GM18502 (cell line): ENCODE results near the gene RETREG1.
A peak's percentile ranks its signal among the peaks of the same experiment; 100 is the strongest.

Experiments
- ATAC-seq: cut with Tn5 transposase; IDR thresholded peaks from one replicate; pipeline ENCODE4 v1.9.1; 2021; ENCODE audit warnings: mild to moderate bottlenecking; ENCODE audit not compliant: unreplicated experiment, poor library complexity

The RETREG1 gene

DNA sequence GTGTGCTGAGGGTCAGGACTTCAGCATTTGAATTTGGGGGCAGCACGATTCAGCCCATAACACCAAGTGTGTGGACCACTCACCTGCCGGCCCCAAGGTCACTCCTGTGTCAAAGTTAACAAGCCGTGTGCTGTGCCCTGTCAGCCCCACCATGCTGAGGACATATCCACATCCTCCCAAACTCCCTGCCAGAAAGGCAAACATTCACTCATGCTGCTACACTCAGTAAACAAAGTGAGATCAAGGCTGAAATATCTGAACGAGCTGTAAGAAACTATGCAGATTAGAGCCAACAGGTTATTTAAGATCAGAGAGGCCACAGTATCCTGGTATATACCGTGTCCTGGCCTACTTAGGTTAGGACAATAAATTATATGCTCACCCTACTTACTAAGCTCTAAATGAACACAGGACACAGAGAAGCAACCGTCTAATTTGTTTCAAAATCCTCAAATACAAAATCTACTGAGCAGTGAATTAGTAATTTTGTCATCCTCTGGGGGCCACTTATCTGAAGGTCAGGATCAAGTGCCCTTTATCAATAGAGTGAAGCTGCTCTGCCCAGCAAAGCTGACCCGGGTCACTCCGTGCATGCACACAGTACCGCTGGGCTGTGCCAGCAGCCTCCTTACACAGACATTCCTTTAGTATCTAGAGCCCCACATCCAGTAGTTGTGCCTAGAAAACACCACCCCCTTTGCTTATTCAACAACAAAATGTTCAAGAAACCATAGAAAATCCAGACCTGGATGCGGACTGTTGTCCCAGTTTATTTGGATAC, 28.2 kb downstream of the RETREG1 start:
- ATAC-seq: no peak

DNA sequence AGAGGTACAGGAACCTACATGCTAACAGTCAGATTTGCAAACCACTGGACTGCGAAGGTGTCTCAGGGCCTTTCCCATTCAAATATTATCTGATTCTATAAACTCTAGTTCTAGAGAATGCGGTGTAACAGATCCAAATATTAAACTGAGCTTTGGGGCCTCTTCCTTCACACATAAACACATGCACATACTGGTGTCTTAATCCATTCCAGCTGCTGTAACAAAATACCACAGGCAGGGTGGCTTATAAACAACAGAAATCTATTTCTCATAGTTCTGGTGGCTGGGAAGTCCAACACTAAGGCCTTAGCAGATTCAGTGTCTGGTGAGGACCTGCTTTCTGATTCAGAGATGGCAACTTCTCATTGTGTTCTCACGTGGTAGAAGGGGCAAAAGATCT, 30.2 kb downstream of the RETREG1 start:
- ATAC-seq: no peak

DNA sequence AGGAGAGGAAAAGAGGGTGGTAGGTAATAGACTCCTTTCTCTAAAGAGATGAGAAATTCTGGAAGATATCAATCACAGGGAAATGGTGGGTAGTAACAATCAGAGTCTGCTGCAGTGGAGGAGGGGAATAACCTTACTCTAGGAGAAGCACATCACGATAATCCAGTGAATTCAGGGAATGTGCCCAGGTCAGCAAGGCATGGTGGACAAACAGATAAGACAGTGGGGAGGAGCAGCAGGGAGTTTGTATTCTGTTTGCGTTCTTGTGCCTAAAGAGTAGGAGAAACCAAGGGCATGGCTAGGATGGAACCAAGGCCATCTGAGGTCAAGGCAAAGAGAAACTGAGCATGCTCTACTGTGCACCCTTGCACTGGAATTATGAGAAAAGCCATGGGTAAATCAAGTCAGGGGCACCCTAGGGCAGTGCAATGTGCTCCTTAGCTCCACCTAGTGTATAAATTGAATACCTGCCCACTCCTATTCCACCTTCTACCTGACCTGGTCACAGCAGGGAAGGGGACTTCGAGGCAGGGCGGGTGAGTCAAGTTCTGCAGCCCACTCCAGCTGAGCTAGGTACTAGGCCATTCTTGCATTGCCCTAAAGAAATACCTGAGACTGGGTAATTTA, 31.6 kb downstream of the RETREG1 start:
- ATAC-seq: peak; percentile 57

DNA sequence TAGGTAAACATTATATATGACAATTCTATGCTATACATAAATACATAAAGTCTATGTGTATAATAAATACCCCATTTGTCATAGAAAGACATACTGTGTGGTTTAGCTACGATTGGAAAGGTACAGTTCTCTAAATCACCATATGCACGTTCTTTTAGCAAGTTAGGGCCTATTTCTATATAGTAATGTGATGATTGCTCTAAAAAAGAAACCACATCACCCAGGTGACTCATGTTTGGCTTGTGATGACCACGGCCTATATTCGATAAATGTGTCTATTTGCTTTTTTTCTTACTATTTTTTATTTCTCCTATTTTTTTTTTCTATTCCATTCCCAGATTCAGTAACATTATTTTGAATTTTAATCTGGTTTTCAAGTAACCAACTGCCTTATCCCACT, 34.7 kb downstream of the RETREG1 start:
- no peak for ATAC-seq

DNA sequence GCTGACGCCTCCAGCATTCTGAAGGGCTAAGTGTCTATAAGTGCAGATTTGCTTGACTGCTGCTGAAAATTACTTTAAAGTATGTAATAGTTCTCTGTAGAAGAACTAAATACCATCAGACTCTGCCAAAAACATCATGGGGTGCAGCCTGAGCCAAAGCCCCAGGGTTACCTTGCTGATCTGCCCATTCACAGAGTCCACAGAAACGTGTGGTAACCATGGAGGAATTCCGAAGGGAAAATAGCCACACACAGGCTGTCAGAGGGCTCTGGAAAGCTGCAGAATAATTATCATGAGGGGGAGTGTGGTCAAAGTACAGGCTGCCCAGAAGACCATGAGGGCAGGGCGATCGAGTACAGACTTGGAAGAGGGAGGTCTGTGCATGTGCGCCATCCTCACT, 36.4 kb downstream of the RETREG1 start:
- ATAC-seq: no peak

DNA sequence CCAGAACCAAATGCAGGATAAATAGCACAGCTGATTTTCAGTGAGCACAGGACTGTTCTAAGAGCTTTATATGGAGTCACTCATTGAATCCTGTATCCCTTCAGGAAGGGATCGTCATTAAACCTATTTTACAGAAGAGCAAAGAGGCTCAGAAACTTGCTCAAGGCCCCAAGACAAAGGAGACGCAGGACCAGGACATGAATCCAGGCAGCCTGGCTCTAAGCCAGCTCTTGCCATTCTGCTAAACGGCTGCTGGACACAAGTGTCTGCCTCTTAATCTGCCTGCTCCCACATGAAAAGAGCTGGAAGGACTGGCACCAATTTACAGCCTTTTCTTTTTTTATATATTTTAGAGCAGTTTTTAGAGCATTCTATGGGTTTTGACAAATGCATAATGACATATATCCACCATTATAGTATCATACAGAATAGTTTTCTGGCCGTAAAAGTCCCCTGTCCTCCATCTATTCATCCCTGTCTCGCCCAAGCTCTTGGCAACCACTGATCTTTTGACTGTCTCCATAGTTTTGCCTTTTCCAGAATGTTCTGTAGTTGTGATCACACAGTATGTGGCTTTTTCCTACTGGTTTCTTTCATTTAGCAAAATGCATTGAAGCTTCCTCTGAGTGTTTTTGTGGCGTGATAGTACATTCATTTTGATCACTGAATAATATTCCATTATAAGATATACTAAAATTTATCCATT, 37.5 kb downstream of the RETREG1 start:
- no peak for ATAC-seq

DNA sequence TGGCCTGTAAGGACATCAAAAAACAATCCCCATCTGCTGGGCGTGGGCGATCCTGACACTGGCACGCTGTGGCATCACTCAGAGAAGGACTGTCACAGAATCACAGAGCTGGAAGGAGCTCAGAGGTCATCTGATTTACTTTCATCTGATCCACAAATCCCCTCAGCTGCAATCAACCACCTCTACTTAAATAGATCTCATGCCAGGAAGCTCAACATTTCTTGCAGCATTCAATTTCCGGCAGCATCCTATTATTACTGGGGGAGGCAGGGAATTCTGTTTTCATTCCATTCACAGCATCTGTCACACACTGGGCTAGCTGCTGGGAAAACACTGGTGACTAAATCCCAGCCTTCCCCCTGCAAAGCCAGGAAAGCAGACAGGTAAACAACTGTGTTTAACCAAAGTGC, 38.3 kb downstream of the RETREG1 start:
- ATAC-seq: no peak

DNA sequence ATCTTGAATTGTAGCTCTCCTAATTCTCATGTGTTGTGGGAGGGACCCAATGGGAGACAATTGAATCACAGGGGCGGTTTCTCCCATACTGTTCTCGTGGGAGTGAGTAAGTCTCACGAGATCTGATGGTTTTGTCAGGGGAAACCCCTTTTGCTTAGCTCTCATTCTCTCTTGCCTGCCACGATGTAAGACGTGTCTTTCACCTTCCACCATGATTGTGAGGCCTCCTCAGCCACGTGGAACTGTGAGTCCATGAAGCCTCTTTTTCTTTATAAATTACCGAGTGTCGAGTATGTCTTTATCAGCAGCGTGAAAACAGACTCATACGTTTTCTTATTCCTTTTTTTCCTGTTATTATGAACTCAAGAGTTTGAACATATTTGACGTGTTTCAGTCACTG, 39.1 kb downstream of the RETREG1 start:
- ATAC-seq: no peak

DNA sequence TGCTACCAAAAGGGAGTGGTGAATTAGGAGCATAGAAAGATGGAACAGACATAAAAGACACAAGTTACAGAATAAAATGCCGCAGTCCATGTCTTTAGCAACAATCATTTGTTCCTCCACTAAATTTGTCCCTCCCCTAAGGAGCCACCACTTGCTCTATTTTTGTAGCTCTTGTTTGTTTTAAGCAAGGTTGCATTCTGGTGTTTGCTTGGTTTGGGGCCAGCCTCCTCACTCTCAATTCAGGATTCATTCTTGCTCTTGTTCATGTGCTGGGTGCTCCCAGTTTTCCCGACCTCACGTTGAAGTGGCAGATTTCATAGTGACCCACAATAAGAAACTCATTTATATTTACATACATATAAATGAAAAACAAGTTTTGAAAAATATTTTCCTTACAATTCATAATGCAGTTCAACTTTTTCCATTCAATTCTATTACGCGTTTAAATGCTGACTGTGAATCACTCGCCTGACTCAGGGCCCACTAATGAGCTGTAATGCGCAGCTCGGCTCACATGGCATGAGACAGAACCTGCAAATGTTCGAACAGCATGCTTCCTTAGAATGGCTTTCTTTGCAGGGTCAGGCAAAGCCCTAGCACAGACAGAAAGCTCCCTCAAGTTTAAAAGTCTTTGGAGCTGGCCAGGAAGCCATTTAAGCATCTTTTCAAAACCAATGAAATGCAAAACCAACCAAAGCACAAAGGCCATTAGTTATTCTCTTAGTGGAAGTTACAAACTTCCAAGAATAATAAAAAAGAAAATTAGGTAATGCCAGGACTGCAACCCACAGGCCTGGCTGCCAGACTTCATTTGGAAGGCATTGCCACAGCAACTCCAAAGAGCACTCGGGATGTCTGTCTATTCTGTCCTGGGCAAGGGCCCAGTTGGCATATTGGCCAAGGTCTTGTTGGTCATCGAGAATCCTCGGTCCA, 41.7 kb downstream of the RETREG1 start:
- ATAC-seq: no peak

DNA sequence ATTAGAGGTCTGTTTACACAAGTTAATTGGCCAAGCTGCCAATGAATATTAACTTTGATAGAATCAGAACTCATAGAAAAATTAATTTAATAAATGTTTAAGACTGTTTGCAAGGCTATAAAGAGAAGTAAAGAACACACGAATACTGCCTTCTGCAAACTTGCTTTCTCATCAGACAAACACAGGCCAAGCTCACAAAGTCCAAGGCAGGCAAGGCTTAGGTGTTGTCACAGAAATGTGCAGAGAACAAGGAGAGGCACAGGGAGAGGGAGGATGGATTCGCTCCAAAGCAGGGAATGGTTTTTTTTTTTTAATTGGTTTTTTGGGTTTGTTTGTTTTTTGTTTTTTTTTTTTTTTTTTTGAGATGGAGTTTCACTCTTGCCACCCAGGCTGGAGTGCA, 43.4 kb downstream of the RETREG1 start:
- ATAC-seq: no peak

DNA sequence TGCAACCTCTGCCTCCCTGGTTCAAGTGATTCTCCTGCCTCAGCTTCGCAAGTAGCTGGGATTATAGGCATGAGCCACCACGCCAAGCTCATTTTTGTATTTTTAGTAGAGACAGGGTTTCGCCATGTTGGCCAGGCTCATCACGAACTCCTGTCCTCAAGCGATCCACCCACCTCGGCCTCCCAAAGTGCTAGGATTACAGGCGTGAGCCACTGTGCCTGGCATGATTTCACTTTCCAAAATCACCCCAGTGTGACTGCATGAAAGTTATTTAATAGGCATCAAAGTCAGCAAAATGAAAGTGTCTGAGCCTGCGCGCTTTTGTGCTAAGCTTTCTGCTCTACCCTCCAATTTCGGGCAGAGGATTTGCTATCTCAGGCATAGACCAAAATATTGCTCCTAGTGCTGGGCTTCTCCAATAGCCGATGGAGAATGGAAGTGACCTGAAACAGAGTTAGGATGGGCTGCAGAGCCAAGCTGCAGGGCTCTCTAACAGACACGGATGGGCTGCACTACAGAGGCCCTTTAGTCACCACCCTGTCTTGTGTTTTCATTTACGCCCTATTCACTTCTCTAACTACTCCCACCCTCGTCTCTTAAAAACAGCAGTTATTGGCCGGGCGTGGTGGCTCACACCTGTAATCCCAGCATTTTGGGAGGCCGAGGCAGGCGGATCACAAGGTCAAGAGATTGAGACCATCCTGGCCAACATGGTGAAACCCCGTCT, 44.3 kb downstream of the RETREG1 start:
- ATAC-seq: no peak

DNA sequence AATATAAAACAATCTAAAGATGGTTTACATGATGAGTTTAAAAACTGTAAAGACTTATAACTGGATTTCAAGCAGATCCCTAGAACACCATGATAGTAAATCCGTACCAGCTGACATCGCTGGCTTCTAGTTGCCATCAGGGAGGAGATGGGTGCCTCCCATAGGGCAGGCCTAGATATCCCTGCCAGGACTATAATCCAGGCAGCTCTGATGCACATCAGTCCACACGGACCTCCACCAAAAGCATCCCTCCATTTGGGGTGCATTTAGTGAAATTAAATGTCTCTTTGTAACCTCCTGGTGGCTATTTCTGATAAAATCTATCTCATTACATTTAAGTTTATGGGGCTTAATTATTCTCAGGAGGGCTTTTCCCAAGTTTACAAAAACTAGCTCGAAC, 45.8 kb downstream of the RETREG1 start:
- no peak for ATAC-seq

DNA sequence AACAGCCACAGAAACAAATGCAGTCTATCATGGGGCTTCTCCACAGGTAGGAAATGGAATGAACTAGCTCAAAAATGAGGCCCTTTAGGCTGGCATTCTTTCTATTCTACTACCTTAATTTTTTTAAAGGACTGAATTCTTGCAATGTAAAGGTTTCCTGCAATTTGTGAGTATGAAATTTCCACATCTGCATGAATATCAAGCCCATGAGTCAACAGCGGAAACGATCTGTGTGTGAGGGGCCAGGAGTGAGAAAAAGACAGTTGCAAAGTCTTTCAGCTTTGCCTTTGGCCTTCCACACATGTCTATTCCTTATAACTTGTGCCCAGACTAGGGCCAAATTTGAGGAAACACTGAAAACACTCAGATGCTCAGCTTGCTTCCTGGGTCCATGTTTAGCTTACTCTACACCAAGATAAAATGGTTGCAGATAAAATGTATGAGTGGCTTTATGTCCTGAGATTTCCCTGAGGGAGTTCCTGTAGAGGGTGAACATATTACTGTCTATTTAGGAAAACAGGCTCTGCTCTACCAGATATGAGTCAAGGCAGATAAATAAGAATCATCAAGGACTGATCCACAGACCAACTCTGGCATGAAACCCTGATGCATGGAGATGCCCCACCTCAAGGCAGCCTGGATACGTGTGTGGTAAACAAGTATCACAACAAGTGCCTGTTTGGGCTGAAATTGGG, 46.5 kb downstream of the RETREG1 start:
- ATAC-seq: no peak

DNA sequence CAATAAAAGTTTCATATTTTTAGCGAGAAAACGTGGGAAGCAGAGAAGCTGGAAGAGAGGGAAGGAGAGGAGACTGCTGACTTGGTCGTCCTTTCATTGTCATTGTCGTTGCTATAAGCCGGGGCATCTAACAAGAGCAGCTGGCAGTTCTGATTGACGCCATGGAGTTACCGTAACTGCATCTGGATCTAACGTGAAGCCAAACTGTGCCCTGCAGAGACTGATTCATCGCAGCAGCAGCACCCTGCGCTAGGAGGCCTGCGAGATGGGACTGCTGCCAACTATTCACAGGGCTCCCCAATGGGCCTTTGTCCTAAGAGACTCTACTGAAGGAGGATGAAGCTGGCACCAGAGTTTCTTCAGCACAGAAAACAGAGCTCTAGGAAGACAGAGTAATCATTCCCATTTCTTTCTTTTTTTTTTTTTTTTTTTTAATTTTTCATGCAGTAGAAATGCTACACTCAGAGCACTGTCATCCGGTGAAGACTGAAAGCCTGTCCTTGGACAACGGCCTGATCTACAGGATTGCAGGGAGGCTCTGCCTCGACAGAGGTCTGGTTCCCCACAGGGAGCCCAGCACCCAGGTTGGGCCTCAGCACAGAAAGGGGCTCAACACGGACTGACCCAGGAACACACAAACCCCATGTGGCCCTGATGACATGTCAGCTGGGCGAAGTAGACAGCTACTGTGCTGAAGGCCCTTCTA, 47.8 kb downstream of the RETREG1 start:
- no peak for ATAC-seq

DNA sequence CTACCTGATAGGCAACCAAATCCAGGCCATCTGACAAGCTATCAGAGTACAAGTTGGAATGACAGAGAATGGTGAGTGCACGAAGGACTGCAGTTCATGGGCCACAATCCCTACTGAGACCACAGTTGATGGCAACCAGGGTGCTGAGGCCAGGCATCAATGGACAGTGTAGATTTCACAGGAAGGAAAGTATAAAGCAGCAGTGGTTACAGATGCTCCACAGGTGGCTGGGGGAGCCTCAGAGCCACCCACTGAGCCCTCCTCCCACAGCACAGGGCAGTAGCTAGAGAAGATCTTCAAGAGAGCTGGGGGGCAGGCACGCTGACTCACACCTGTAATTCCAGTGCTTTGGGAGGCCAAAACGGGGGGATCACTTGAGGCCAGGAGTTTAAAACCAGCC, 49.4 kb downstream of the RETREG1 start:
- ATAC-seq: no peak

DNA sequence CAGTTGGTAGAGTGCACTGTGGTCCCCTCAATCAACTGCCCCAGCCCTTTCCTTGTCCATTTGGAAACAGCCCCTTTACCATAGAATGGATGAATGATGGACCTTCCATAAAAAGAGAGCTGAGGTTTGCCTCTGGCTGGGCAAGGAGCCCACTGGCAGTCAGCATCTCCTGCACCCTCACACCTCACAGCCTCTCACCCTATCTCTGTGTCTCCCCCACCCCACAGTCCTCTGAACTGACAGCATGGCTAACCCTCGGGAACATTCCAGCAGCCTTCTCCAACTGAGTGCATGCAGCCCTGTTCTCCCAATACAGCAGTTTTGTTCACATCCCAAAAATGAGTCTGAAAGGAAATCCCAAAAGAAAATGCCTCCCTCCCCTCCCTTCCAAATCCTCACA, 51.7 kb downstream of the RETREG1 start:
- ATAC-seq: no peak

DNA sequence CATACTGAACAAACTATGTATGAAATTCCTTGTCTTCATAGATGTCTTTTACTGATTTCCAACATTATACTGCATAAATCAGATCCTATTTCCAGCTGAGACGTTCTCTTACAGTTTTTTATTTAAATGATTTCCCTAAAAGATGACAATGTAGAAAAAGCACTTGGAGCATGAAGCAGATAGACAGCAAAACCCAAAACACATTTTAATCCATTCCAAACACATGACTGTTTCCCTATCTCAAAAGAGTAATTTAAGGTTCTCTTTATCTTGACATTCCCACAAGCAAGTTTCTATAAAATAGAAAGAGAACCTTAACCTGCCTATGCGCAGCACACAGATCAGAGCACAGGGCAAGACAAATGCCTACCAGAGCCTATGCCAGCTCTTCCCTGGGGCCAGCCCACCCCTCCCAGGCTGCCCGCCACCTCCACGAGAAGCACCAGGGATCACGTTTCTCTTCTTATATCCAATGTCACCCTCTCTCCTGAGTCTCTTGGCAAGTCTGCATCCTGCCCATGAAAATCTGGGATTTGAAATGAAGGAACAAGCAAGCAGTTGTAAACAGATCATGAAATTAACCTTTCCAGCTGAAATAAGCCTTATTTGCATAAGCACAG, 52.4 kb downstream of the RETREG1 start:
- ATAC-seq: no peak

DNA sequence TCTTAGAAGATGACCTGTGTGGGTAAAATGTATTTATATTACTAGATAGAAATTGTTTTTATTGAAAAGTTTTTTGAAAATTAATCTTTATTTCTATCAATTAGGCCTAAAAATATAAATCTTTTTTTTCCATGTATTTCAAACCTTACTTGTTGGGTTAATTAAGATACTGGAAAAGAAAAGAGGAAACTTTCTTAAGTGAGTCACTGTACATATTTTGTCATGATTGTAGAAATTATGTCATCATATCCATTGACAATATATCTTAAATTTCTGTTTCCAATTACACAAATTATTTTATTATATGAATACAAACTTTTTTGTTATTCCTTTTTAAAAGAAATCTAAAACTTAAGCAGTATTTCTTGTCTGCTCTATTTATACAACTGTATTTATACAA, 53.1 kb downstream of the RETREG1 start:
- no peak for ATAC-seq
